Lower leg skin (tissue), 3 donors: Measurements from ENCODE around the gene MAP2K1.

ENCODE experiments used
- CTCF ChIP-seq, 3 donors: fragments of 450-650 bp; IDR thresholded peaks; one replicate each; pipeline ENCODE4 v1.5.1; 2016; ENCODE audit warnings: antibody characterized with exemption in 3 of 3, mild to moderate bottlenecking in 3 of 3, moderate library complexity in 2 of 3
- POLR2A ChIP-seq, 2 donors: fragments of 450-650 bp; IDR thresholded peaks; one replicate each; pipeline ENCODE4 v1.6.1; 2016 to 2017; ENCODE audit warnings: antibody characterized with exemption in 2 of 2, mild to moderate bottlenecking in 1 of 2, moderate library complexity in 1 of 2

GRCh38 chr15:66409565-66410108, 22.9 kb downstream of the MAP2K1 start:
- TF ChIP-seq CTCF (IDR thresholded peaks at IDR 0.05) (no peak), POLR2A (IDR thresholded peaks at IDR 0.05) (no peak)
